ENCODE measurements around the gene TNF.

GRCh38 chr6:31615748-31616147, 40.4 kb downstream of the TNF start:
- TF ChIP-seq CTCF (conservative IDR thresholded peaks at IDR 0.05) (no peak), ZFX (IDR thresholded peaks at IDR 0.05) (no peak)

Measured in C4-2B (cell line).